Thyroid gland (tissue), 4 donors: ENCODE data around the gene KCNAB1.

Source experiments
- CTCF ChIP-seq, 6 experiments: fragments of 200-600 bp in 3 of 6; fragments of 450-650 bp in 3 of 6; sonication (generic) in 3 of 6; IDR thresholded peaks; one replicate each; pipeline ENCODE4 v1.5.1; 2016 to 2019; ENCODE audit warnings: antibody characterized with exemption in 6 of 6, mild to moderate bottlenecking in 2 of 6, inconsistent platforms in 1 of 6, moderate library complexity in 1 of 6
- POLR2A ChIP-seq, 2 donors: fragments of 450-650 bp; IDR thresholded peaks; one replicate each; pipeline ENCODE4 v1.6.1; 2017; ENCODE audit warnings: antibody characterized with exemption in 2 of 2, mild to moderate bottlenecking in 2 of 2, moderate library complexity in 1 of 2

- no peak for TF ChIP-seq POLR2A (IDR thresholded peaks at IDR 0.05)
- TF ChIP-seq CTCF (IDR thresholded peaks at IDR 0.05): no peak
Observed at GRCh38 chr3:156250550-156250949, 130.2 kb downstream of the KCNAB1 start.
